GM19438 (cell line): ENCODE results near the gene GAS2L3.
A peak's percentile ranks its signal among the peaks of the same experiment; 100 is the strongest.
"Not testable (repeated sequence)": the region's sequence is repeated elsewhere in the genome, so short reads cannot be mapped to it uniquely, and the experiment has no call there.

Experiments used
- ATAC-seq: cut with Tn5 transposase; IDR thresholded peaks from one replicate; pipeline ENCODE4 v1.9.1; 2021; ENCODE audit warnings: low read depth; ENCODE audit not compliant: unreplicated experiment

The GAS2L3 gene

DNA sequence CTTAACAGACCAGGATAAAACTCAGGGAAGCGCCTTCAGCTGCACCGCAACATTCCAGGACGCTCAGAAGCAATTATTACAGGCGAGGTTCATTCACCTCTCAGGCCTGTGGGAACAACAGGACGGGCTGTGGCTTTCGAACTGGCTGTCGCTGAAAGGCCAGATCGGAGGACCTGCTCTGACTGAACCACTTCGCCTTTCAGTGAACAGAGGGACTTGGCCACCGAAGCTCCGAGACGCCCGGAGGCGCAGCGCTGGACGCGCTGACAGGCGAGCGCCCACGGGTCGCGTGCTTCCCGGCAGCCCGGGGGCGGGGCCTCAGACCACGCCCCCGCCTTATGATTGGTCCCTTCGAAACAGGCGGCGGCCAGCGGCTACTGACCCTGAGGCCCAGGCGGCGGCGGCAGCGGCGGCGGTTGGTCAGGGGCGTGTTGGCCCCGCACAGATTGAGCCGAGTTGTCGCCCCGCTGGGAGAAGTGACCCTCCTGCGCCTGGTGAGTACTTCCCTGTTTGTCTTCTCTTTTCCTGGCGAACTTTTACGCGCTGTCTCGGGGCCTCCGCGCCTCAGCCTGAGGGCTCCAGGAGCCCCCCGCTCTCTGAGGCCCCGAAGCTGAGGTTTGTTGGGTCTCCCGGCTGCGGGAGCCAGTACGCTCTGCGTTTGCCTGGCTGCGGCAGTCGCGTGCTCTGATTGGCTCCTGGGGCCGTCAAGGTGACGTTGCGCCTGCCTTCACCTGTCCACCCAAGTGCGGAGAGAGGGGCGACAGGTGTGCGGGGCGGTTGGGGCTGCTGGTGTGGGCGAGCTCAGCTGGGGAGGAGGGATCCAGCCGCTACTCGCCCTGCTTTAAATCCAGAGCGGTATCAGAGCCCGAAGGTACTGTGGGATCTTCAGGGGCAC, at the start of gene GAS2L3:
GAS2L3 (plus strand) TSS at position 393 of the 895 bp plus-strand sequence. CDS start 21,221 bp downstream, outside the sequence.
- peak; percentile 98 for ATAC-seq

- ATAC-seq: no peak
These were observed 45.5 kb upstream of the GAS2L3 start for GRCh38 chr12:100528034-100528433.

DNA sequence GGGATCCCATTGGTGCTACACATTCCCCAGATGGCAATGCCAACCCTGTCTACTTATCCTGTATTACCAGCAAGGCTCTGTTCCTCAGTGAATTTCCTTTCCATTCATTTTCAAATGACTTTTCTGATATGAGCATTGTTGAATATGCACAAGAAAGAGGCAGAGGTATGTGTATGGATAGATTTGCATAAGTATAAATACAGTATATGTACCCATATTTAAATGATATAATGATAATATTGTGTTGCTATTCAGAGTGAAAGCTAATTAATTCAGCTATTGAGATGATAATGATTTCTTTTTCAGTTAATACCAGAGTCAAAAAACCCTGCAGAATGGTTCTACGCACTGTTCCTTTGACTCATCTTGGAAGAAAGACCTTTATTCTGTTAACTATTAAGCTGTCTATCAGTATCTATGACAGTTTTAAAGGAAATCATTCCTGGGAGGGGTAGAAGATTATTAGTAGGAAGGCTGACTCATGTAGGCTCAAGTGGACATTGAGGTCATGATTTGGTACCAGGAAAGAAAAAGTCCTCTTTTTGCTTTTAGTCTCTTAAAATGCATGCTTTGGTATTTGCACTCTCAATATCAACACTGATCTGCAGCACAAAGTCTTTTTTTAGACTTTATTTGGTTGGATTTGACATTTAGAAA, 44.9 kb upstream of the GAS2L3 start:
- no peak for ATAC-seq

DNA sequence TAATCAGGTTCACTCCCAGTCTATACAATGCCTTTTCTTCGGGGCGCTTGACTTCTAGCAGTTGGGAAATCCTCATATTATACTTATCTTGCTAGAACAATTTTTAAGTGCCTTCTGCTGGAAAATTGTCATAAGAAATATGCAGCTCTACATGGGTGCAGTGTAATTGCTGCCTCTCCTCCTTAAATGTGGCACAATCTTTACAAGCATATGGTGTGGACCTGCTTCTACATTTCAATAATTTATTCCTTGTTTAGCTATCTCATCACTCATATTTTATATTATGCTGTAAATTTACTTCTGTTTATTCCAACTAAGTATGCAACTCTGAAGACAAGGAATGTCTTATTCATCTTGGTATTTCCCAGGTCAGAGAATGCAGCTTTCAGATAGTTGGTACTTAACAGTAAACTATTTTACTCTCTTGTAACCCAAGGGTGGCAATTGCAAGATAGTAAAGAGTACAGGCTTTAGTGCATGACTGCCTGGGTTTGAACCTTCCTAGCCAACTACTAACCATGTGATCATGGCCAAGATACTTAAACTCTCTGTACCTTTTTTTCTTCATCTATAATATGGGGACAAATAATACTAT, 43.6 kb upstream of the GAS2L3 start:
- no peak for ATAC-seq

- ATAC-seq: no peak
These were observed 40.1 kb upstream of the GAS2L3 start for GRCh38 chr12:100533376-100533775.

DNA sequence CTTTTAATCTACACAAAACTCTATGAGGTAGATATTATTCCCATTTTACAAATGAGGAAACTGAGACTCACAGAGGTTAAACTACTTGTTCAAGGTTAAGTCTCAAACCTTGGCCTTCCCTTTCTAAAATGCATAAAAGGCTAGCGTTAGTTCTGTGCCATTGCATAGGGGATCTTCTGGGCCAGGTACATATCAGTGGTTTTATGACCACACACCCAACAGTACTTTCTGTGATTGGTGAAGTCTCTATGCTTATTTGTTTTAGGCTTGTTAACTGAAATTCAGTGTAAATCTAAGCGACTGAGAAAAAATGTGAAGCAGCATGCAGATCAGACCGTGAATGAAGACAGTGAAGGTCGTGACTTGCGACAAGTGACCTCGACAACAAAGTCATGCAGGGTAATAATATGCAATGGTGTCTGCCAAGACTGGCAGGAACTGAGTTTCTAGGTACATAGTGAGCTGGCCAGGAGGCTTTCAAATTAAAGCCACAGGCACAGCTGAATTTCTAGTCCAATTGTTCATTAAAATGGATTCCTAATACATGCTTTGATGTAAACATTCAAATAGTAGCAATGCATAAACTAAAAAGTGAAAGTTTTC, 38.8 kb upstream of the GAS2L3 start:
- ATAC-seq: no peak

GRCh38 chr12:100539202-100539601, 34.3 kb upstream of the GAS2L3 start:
- no peak for ATAC-seq

- no peak for ATAC-seq
These were observed 29.3 kb upstream of the GAS2L3 start for GRCh38 chr12:100544165-100544564.

DNA sequence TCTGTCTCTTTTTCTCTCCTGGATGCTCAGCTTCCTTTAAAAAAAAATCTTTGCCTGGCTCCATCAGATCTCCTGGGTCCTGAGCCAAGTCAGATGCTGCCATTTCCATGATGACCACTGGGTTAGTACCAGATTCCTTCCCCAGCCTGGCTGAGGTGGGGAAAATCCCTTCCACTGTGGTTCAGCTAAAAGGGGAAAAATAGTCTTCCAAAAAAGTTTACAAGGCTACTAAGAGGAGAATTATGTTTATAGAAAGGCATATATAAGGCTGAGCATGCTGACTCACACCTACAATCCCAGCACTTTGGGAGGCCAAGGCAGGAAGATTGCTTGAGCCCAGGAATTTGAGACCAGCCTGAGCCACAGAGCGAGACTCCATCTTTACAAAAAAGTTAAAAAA, 28.4 kb upstream of the GAS2L3 start:
- ATAC-seq: no peak

GRCh38 chr12:100553936-100554335, 19.5 kb upstream of the GAS2L3 start:
- no peak for ATAC-seq

DNA sequence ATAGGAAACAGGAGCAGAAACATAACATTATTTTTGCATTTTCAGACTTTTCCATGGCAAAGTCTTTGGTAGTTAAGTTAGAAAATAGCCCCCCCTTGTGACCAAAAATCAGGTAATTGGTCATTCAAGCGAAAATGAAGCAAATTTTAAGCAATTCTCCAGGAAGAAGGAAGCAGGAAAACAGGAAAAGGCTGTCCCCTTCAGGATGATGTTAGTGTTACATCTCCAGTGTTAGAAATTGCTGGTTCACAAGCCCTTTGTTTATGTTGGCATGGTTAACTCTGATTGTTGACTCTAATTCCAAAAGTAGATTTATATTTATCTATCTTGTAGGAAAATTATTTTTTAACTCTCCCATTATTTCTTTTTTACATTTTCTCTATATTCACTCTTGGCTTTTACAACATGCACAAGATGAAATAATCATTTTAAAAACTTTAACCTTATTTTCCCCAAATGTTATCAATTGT, 18.8 kb upstream of the GAS2L3 start:
- ATAC-seq: no peak

GRCh38 chr12:100555722-100556121, 17.8 kb upstream of the GAS2L3 start:
- no peak for ATAC-seq

DNA sequence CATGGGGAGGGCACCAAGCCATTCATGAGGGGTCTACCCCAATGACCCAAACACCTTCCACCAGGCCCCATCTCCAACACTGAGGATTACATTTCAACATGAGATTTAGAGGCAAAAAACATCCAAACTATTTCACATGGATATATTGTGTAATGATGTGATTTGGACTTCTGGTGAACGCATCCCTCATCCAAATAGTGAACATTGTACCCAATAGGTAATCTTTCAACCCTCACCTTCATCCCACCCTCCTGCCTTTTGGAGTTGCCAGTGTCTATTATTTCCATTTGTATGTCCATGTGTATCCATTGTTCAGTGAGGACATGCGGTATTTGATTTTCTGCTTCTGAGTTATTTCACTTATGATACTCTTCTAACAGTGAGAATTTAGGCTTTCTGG, 16.1 kb upstream of the GAS2L3 start:
- ATAC-seq: no peak

GRCh38 chr12:100559261-100559660, 14.2 kb upstream of the GAS2L3 start:
- not testable (repeated sequence) for ATAC-seq

- ATAC-seq: no peak
These were observed 9.4 kb upstream of the GAS2L3 start for GRCh38 chr12:100564090-100564489.

- no peak for ATAC-seq
These were observed 8.5 kb upstream of the GAS2L3 start for GRCh38 chr12:100564905-100565467.

DNA sequence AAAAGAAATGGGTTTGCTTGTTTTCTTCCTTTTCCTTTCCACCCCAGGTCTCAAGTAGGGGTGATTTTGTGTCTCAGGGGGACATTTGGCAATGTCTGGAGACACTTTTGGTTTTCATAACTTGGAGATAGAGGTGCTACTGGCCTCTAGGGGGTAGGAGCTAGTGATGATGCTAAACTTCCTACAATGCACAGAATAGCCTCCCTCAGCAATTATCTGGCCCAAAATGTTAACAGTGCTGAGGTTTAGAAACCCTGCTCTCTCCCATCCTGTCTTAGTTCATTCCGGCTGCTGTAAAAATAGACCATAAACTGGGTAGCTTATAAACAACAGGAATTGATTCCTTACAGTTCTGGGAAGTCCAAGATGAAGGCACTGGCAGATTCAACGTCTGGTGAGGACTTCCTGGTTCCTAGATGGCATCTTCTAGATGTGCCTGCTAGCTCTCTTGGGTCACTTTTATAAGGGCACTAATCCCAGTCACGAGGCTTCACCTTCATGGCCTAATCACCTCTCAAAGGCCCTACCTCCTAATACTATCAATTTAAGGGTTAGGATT, 7.4 kb upstream of the GAS2L3 start:
- ATAC-seq: no peak

GRCh38 chr12:100566887-100567637, 6.4 kb upstream of the GAS2L3 start:
- peak; percentile 95 for ATAC-seq

GRCh38 chr12:100567945-100568344, 5.5 kb upstream of the GAS2L3 start:
- peak; percentile 4 for ATAC-seq

GRCh38 chr12:100572184-100572583, 1.3 kb upstream of the GAS2L3 start:
- ATAC-seq: no peak
